HEK293 (cell line): ENCODE data around the gene IPO11.

Experiments used
- CTCF ChIA-PET: fragments of 350-600 bp; formaldehyde crosslinking; extraction: SDS; loops from one replicate; lab custom pipeline; 2021; ENCODE audit warnings: antibody characterized with exemption; lab: Yijun Ruan, JAX
- POLR2A ChIA-PET: fragments of 300-600 bp; formaldehyde crosslinking; extraction: SDS; loops from one replicate; lab custom pipeline; 2020; ENCODE audit warnings: antibody characterized with exemption, inconsistent platforms; lab: Yijun Ruan, JAX
- H3K27ac ChIP-seq: fragments of 200-500 bp; sonication (Bioruptor generic); 2 replicates; pipeline ENCODE4 v1.5.1; 2014; ENCODE audit warnings: low read depth, low read length, control low read depth, inconsistent platforms; ENCODE audit errors: extremely low read depth
- H3K36me3 ChIP-seq, 2 experiments: fragments of 200-500 bp in 1 of 2; sonication (Bioruptor generic) in 1 of 2; 1 replicate in 1 of 2; 2 replicates in 1 of 2; pipeline ENCODE4 v1.5.1; 2014 to 2017; ENCODE audit warnings: inconsistent platforms in 2 of 2, low read length in 2 of 2; ENCODE audit not compliant: control insufficient read depth in 2 of 2, insufficient read depth in 1 of 2
- H3K4me1 ChIP-seq: fragments of 200-500 bp; sonication (Bioruptor generic); 2 replicates; pipeline ENCODE4 v1.5.1; 2014; ENCODE audit warnings: mild to moderate bottlenecking, low read length, inconsistent platforms; ENCODE audit not compliant: control insufficient read depth, insufficient read depth
- H3K4me3 ChIP-seq: 2 replicates; pipeline ENCODE4 v1.5.1; 2011; ENCODE audit warnings: low read depth, mild to moderate bottlenecking, control low read depth, low read length, moderate library complexity
- H3K9me3 ChIP-seq: fragments of 200-500 bp; sonication (Bioruptor generic); 2 replicates; pipeline ENCODE4 v1.5.1; 2014; ENCODE audit warnings: low read depth, low read length, inconsistent platforms; ENCODE audit not compliant: control insufficient read depth, insufficient read depth
- BCL11A ChIP-seq: fragments of 450-650 bp; formaldehyde crosslinking; IDR thresholded peaks from 2 replicates; pipeline ENCODE4 v1.5.1; 2016; ENCODE audit warnings: low read depth, missing biosample characterization, missing genetic modification characterization
- MEIS1 ChIP-seq: sonication (generic); formaldehyde crosslinking; IDR thresholded peaks from 2 replicates; pipeline ENCODE4 v1.8.1; 2022; ENCODE audit warnings: missing genetic modification reagents, mild to moderate bottlenecking, borderline replicate concordance
- SCRT1 ChIP-seq: fragments of 450-650 bp; formaldehyde crosslinking; IDR thresholded peaks from 2 replicates; pipeline ENCODE4 v1.5.1; 2016; ENCODE audit warnings: missing biosample characterization, missing genetic modification characterization, borderline replicate concordance
- SP2 ChIP-seq: fragments of 450-650 bp; formaldehyde crosslinking; IDR thresholded peaks from 2 replicates; pipeline ENCODE4 v1.5.1; 2016; ENCODE audit warnings: missing biosample characterization, missing genetic modification characterization
- WT1 ChIP-seq: fragments of 450-650 bp; formaldehyde crosslinking; IDR thresholded peaks from 2 replicates; pipeline ENCODE4 v1.5.1; 2016; ENCODE audit warnings: missing biosample characterization, missing genetic modification characterization
- YY2 ChIP-seq: fragments of 450-650 bp; formaldehyde crosslinking; IDR thresholded peaks from 2 replicates; pipeline ENCODE4 v1.5.1; 2016; ENCODE audit warnings: missing biosample characterization, missing genetic modification characterization
- ZEB2 ChIP-seq: fragments of 450-650 bp; formaldehyde crosslinking; IDR thresholded peaks from 2 replicates; pipeline ENCODE4 v1.5.1; 2016; ENCODE audit warnings: missing biosample characterization, missing genetic modification characterization
- ZFP41 ChIP-seq: fragments of 450-650 bp; formaldehyde crosslinking; IDR thresholded peaks from 2 replicates; pipeline ENCODE4 v1.5.1; 2016; ENCODE audit warnings: missing biosample characterization, missing genetic modification characterization, borderline replicate concordance
- ZNF112 ChIP-seq: fragments of 450-650 bp; formaldehyde crosslinking; IDR thresholded peaks from 2 replicates; pipeline ENCODE4 v1.5.0; 2017; ENCODE audit warnings: missing biosample characterization, missing genetic modification characterization
- ZNF175 ChIP-seq: fragments of 450-650 bp; formaldehyde crosslinking; IDR thresholded peaks from 2 replicates; pipeline ENCODE4 v1.5.1; 2016; ENCODE audit warnings: missing biosample characterization, missing genetic modification characterization
- ZNF184 ChIP-seq: fragments of 450-650 bp; IDR thresholded peaks from 2 replicates; pipeline ENCODE4 v1.5.1; 2018; ENCODE audit warnings: missing biosample characterization, mild to moderate bottlenecking, missing genetic modification characterization
- ZNF302 ChIP-seq: fragments of 450-650 bp; formaldehyde crosslinking; IDR thresholded peaks from 2 replicates; pipeline ENCODE4 v1.5.1; 2016; ENCODE audit warnings: missing biosample characterization, missing genetic modification characterization, low read depth
- ZNF394 ChIP-seq: fragments of 450-650 bp; formaldehyde crosslinking; IDR thresholded peaks from 2 replicates; pipeline ENCODE4 v1.5.1; 2016; ENCODE audit warnings: missing biosample characterization, missing genetic modification characterization, mild to moderate bottlenecking, moderate library complexity, borderline replicate concordance
- ZNF48 ChIP-seq: fragments of 450-650 bp; formaldehyde crosslinking; IDR thresholded peaks from 2 replicates; pipeline ENCODE4 v1.5.1; 2016; ENCODE audit warnings: missing biosample characterization, missing genetic modification characterization
- ZNF549 ChIP-seq: fragments of 450-650 bp; IDR thresholded peaks from 2 replicates; pipeline ENCODE4 v1.5.1; 2018; ENCODE audit warnings: missing biosample characterization, missing genetic modification characterization, mild to moderate bottlenecking, inconsistent platforms, moderate library complexity
- ZNF585B ChIP-seq: fragments of 450-650 bp; formaldehyde crosslinking; IDR thresholded peaks from 2 replicates; pipeline ENCODE4 v1.5.1; 2016; ENCODE audit warnings: missing biosample characterization, missing genetic modification characterization
- ZNF843 ChIP-seq: fragments of 450-650 bp; formaldehyde crosslinking; IDR thresholded peaks from 2 replicates; pipeline ENCODE4 v1.5.1; 2016; ENCODE audit warnings: missing biosample characterization, missing genetic modification characterization
- ZXDB ChIP-seq: fragments of 450-650 bp; formaldehyde crosslinking; IDR thresholded peaks from 2 replicates; pipeline ENCODE4 v1.5.1; 2016; ENCODE audit warnings: missing biosample characterization, missing genetic modification characterization
- TF ChIP-seq, protein P1 (sequence below): fragments of 450-650 bp; formaldehyde crosslinking; IDR thresholded peaks from 2 replicates; pipeline ENCODE4 v1.5.1; 2016; ENCODE audit warnings: missing biosample characterization, missing genetic modification characterization
- TF ChIP-seq, protein P2 (sequence below): fragments of 450-650 bp; formaldehyde crosslinking; IDR thresholded peaks from 2 replicates; pipeline ENCODE4 v1.5.1; 2017; ENCODE audit warnings: missing biosample characterization, mild to moderate bottlenecking, missing genetic modification characterization, moderate library complexity
- TF ChIP-seq, protein P3 (sequence below): fragments of 450-650 bp; formaldehyde crosslinking; IDR thresholded peaks from 2 replicates; pipeline ENCODE4 v1.5.1; 2016; ENCODE audit warnings: missing biosample characterization, missing genetic modification characterization, low read depth
- TF ChIP-seq, protein P4 (sequence below): fragments of 450-650 bp; formaldehyde crosslinking; IDR thresholded peaks from 2 replicates; pipeline ENCODE4 v1.5.1; 2016; ENCODE audit warnings: missing biosample characterization, missing genetic modification characterization
- TF ChIP-seq, protein P5 (sequence below): fragments of 450-650 bp; formaldehyde crosslinking; IDR thresholded peaks from 2 replicates; pipeline ENCODE4 v1.5.1; 2017; ENCODE audit warnings: missing biosample characterization, missing genetic modification characterization

The IPO11 gene

DNA sequence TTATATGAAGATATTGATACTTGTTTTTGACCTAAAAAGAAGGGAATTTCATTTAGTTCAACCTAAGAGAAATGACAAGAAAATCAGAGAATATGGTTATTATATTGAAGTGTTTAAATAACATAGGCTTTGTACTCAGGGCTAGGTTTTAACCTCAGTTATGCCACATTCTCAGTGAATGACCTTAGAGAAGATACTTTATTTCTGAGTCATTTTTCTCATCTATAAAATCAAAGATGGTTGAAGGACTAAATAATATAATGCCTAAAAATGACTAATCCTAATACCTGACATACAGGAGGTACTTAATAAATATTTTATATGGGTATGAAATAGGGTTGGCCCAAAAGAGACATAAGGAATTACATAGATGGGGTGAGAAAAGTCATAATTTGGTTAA is 41.2 kb upstream of the IPO11 start (continued):
- TF ChIP-seq ZNF394 (no peak), ZNF184 (tag by site-specific recombination) (no peak), SCRT1 (tag by site-specific recombination) (no peak), ZXDB (tag by site-specific recombination) (no peak), ZNF302 (tag by site-specific recombination) (no peak)
- TF ChIP-seq, protein P1, sequence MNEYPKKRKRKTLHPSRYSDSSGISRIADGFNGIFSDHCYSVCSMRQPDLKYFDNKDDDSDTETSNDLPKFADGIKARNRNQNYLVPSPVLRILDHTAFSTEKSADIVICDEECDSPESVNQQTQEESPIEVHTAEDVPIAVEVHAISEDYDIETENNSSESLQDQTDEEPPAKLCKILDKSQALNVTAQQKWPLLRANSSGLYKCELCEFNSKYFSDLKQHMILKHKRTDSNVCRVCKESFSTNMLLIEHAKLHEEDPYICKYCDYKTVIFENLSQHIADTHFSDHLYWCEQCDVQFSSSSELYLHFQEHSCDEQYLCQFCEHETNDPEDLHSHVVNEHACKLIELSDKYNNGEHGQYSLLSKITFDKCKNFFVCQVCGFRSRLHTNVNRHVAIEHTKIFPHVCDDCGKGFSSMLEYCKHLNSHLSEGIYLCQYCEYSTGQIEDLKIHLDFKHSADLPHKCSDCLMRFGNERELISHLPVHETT (tag by site-specific recombination), result no peak

DNA sequence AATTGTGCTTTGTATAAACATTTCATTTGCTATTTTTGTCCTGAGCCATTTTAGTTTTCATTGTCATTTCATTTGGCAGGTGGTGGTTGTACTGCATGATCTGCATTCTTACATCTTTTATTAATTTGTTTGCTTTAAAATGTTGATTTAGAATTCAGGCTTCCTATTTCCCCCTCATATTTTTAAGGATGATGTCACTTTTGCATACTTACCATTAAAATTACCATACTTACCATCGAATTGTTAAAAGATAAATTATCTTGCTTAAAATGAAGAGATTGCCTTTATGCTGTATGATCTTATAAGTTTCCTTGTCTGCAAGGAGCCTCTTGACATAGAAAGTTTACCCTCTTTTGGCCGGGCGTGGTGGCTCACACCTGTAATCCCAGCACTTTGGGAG is 40.0 kb upstream of the IPO11 start:
- Histone ChIP-seq H3K4me3 (no peak overlapping the region), H3K27ac (no peak overlapping the region), H3K4me1 (no peaks in the 10 kb centered on the region), H3K9me3 (no peaks in the 10 kb centered on the region), H3K36me3 (peaks cover 54 to 63% of the 10 kb centered on the region in 2 experiments)
- POLR2A ChIA-PET, result interaction anchor here (1.3 kb wide), 1 partner anchor 31 kb away, joined by 4 read pairs; the partner anchor contains the start of gene DIMT1
- CTCF ChIA-PET, result interaction anchor here (0.7 kb wide), 1 partner anchor 1426 kb away, joined by 3 read pairs; no protein-coding TSS in a partner anchor
- TF ChIP-seq, protein P2, sequence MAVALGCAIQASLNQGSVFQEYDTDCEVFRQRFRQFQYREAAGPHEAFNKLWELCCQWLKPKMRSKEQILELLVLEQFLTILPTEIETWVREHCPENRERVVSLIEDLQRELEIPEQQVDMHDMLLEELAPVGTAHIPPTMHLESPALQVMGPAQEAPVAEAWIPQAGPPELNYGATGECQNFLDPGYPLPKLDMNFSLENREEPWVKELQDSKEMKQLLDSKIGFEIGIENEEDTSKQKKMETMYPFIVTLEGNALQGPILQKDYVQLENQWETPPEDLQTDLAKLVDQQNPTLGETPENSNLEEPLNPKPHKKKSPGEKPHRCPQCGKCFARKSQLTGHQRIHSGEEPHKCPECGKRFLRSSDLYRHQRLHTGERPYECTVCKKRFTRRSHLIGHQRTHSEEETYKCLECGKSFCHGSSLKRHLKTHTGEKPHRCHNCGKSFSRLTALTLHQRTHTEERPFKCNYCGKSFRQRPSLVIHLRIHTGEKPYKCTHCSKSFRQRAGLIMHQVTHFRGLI (tag by site-specific recombination), result no peak
- TF ChIP-seq ZFP41 (tag by site-specific recombination), result no peak
- TF ChIP-seq BCL11A, result no peak
- TF ChIP-seq, protein P3, sequence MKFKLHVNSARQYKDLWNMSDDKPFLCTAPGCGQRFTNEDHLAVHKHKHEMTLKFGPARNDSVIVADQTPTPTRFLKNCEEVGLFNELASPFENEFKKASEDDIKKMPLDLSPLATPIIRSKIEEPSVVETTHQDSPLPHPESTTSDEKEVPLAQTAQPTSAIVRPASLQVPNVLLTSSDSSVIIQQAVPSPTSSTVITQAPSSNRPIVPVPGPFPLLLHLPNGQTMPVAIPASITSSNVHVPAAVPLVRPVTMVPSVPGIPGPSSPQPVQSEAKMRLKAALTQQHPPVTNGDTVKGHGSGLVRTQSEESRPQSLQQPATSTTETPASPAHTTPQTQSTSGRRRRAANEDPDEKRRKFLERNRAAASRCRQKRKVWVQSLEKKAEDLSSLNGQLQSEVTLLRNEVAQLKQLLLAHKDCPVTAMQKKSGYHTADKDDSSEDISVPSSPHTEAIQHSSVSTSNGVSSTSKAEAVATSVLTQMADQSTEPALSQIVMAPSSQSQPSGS (tag by site-specific recombination), result peak; percentile 56; the same call in 1 of the 2 replicates

DNA sequence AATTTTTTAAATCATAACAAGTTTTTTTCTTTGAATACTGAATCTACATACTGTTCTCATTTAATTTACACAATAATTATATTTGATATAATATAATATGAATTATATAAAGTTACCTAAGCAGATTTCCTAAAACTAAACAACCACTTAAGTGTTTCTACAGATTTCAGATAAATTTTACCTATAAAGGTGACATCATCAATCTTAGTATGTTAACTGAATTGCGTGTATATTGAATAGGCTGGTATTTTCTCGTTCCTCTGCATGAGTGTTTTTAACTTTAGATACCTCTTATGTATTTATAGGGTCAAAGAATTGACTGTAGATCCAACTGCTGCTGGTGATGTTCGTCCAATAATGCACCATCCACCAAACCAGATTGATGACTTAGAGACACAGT is 39.2 kb upstream of the IPO11 start:
- Histone ChIP-seq H3K4me1 (no peaks in the 10 kb centered on the region), H3K9me3 (no peaks in the 10 kb centered on the region), H3K4me3 (no peak overlapping the region), H3K27ac (no peak overlapping the region), H3K36me3 (peaks cover 62 to 67% of the 10 kb centered on the region in 2 experiments)
- POLR2A ChIA-PET, result interaction anchor here (1.3 kb wide), 1 partner anchor 30 kb away, joined by 4 read pairs; the partner anchor contains the start of gene DIMT1
- TF ChIP-seq, protein P3 (tag by site-specific recombination), result peak; percentile 70
- no peak for TF ChIP-seq SP2
- CTCF ChIA-PET, result interaction anchor here (0.7 kb wide), 2 partner anchors 1427 to 1538 kb away, joined by 3 read pairs; no protein-coding TSS in a partner anchor

DNA sequence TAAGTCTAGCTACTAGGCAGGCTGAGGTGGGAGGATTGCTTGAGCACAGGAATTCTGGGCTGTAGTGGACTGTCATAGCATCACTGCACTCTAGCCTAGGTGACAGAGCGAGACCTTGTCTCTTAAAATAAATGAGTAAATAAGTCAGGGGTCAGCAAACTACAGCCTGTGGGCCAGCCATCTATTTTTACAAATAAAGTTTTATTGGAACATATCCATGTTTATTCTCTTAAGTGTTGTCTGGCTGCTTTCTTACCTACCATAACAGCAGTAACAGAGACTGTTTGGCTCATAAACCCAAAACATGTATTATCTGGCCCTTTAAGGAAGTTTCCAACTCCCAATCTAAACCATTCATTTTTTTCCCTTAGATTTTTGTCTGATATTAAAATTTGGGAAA is 38.5 kb upstream of the IPO11 start:
- Histone ChIP-seq H3K27ac (no peak overlapping the region), H3K36me3 (peaks cover 65 to 67% of the 10 kb centered on the region in 2 experiments), H3K4me1 (no peaks in the 10 kb centered on the region), H3K9me3 (no peaks in the 10 kb centered on the region), H3K4me3 (no peak overlapping the region)
- CTCF ChIA-PET, result no interaction called here
- POLR2A ChIA-PET, result no interaction called here
- TF ChIP-seq ZNF843 (tag by site-specific recombination) (no peak), YY2 (no peak), ZNF549 (no peak), ZEB2 (tag by site-specific recombination) (no peak), WT1 (no peak), ZNF585B (tag by site-specific recombination) (no peak), ZNF48 (tag by site-specific recombination) (no peak), MEIS1 (CRISPR knock-in tag) (no peak), ZNF175 (tag by site-specific recombination) (no peak), ZNF112 (tag by site-specific recombination) (no peak)
- TF ChIP-seq, protein P4, sequence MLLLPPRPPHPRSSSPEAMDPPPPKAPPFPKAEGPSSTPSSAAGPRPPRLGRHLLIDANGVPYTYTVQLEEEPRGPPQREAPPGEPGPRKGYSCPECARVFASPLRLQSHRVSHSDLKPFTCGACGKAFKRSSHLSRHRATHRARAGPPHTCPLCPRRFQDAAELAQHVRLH, result no peak
- TF ChIP-seq, protein P5, sequence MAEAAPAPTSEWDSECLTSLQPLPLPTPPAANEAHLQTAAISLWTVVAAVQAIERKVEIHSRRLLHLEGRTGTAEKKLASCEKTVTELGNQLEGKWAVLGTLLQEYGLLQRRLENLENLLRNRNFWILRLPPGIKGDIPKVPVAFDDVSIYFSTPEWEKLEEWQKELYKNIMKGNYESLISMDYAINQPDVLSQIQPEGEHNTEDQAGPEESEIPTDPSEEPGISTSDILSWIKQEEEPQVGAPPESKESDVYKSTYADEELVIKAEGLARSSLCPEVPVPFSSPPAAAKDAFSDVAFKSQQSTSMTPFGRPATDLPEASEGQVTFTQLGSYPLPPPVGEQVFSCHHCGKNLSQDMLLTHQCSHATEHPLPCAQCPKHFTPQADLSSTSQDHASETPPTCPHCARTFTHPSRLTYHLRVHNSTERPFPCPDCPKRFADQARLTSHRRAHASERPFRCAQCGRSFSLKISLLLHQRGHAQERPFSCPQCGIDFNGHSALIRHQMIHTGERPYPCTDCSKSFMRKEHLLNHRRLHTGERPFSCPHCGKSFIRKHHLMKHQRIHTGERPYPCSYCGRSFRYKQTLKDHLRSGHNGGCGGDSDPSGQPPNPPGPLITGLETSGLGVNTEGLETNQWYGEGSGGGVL, result no peak
